HG03064 (cell line): Measurements from ENCODE around the gene ZKSCAN1.

ENCODE experiments used
- ATAC-seq: cut with Tn5 transposase; IDR thresholded peaks from one replicate; pipeline ENCODE4 v1.9.1; 2021; ENCODE audit warnings: low read depth; ENCODE audit not compliant: unreplicated experiment

The ZKSCAN1 gene

GRCh38 chr7:100074841-100075240 is 59.4 kb downstream of the ZKSCAN1 start:
- no peak for ATAC-seq

- ATAC-seq: no peak
Observed at GRCh38 chr7:100075418-100075817, 60.0 kb downstream of the ZKSCAN1 start.

- no peak for ATAC-seq
Observed at GRCh38 chr7:100077205-100077604, 61.8 kb downstream of the ZKSCAN1 start.

GRCh38 chr7:100079024-100079560 is 63.7 kb downstream of the ZKSCAN1 start:
- ATAC-seq: no peak

- ATAC-seq: peak; percentile 5
Observed at GRCh38 chr7:100080907-100081534, 65.6 kb downstream of the ZKSCAN1 start.

GRCh38 chr7:100081535-100082102 is 66.2 kb downstream of the ZKSCAN1 start, which contains the start of gene ZNF3:
TSS of gene ZNF3 (minus strand) at chr7:100081723. CDS start at chr7:100077357, 4,366 bp downstream.
- ATAC-seq: peak; percentile 75

GRCh38 chr7:100082978-100083377 is 67.6 kb downstream of the ZKSCAN1 start:
- ATAC-seq: no peak

- no peak for ATAC-seq
Observed at GRCh38 chr7:100085515-100085914, 70.1 kb downstream of the ZKSCAN1 start.

GRCh38 chr7:100087055-100087750 is 71.8 kb downstream of the ZKSCAN1 start:
- ATAC-seq: no peak

- no peak for ATAC-seq
Observed at GRCh38 chr7:100088095-100088620, 72.8 kb downstream of the ZKSCAN1 start.

GRCh38 chr7:100088621-100089457 is 73.4 kb downstream of the ZKSCAN1 start, which contains the start of gene COPS6:
TSS of gene COPS6 (plus strand) at chr7:100088969. CDS start at chr7:100088991, 22 bp downstream.
- ATAC-seq: no peak

GRCh38 chr7:100089458-100090196 is 74.2 kb downstream of the ZKSCAN1 start:
- no peak for ATAC-seq

GRCh38 chr7:100090527-100091410 is 75.4 kb downstream of the ZKSCAN1 start:
- ATAC-seq: no peak
